Measurements from ENCODE around the gene LGI4. TPM values are rescaled to one million over a fixed set of nuclear protein-coding genes. Genes with fewer than 3 reads are reported as not detected.
A peak's percentile ranks its signal among the peaks of the same experiment; 100 is the strongest.

Gene LGI4
- total RNA-seq, 1 donor: 0.72 TPM

- no peaks in the 10 kb centered on the region for H3K79me2 ChIP-seq (ENCODE audit: insufficient read depth, low read length)
- peaks cover 34% of the 10 kb centered on the region for H3K4me1 ChIP-seq (ENCODE audit: insufficient read depth, low read length)
- H3K4me3 ChIP-seq (ENCODE audit: insufficient read depth, low read length): no peak overlapping the region
- H3K27me3 ChIP-seq (ENCODE audit: insufficient read depth, low read length): peaks cover 10% of the 10 kb centered on the region
- H2AFZ ChIP-seq (ENCODE audit: low read length): peak overlapping the region; percentile 32
- DNase-seq (ENCODE audit: insufficient read length, low spot score, missing footprints): peak; percentile 95
- H3K4me2 ChIP-seq (ENCODE audit: insufficient read depth, low read length): peak overlapping the region; percentile 12
- no peak for TF ChIP-seq CTCF (IDR thresholded peaks at IDR 0.05; ENCODE audit: extremely low read depth, low read depth, low read length)
- H4K20me1 ChIP-seq (ENCODE audit: insufficient read depth, low read length): no peaks in the 10 kb centered on the region
- peak overlapping the region; percentile 44 for H3K27ac ChIP-seq (ENCODE audit: low read depth, low read length)
- no peaks in the 10 kb centered on the region for H3K36me3 ChIP-seq (ENCODE audit: insufficient read depth, low read length)
- H3K9me3 ChIP-seq (ENCODE audit: low read depth, low read length): no peaks in the 10 kb centered on the region
Measured at GRCh38 chr19:35120898-35121297, 14.0 kb downstream of the LGI4 start.

- Histone ChIP-seq H2AFZ (ENCODE audit: low read length) (peak overlapping the region; percentile 32), H3K4me3 (ENCODE audit: insufficient read depth, low read length) (no peak overlapping the region), H3K36me3 (ENCODE audit: insufficient read depth, low read length) (no peaks in the 10 kb centered on the region), H3K27me3 (ENCODE audit: insufficient read depth, low read length) (peaks cover 14% of the 10 kb centered on the region), H3K4me1 (ENCODE audit: insufficient read depth, low read length) (peaks cover 34% of the 10 kb centered on the region), H3K4me2 (ENCODE audit: insufficient read depth, low read length) (peak overlapping the region; percentile 12), H3K9me3 (ENCODE audit: low read depth, low read length) (no peaks in the 10 kb centered on the region), H3K27ac (ENCODE audit: low read depth, low read length) (peak overlapping the region; percentile 44), H3K79me2 (ENCODE audit: insufficient read depth, low read length) (no peaks in the 10 kb centered on the region), H4K20me1 (ENCODE audit: insufficient read depth, low read length) (no peaks in the 10 kb centered on the region)
- TF ChIP-seq CTCF (IDR thresholded peaks at IDR 0.05; ENCODE audit: extremely low read depth, low read depth, low read length): no peak
- peak; percentile 96 for DNase-seq (ENCODE audit: insufficient read length, low spot score, missing footprints)
Measured at GRCh38 chr19:35120492-35120891, 14.4 kb downstream of the LGI4 start.

DNA sequence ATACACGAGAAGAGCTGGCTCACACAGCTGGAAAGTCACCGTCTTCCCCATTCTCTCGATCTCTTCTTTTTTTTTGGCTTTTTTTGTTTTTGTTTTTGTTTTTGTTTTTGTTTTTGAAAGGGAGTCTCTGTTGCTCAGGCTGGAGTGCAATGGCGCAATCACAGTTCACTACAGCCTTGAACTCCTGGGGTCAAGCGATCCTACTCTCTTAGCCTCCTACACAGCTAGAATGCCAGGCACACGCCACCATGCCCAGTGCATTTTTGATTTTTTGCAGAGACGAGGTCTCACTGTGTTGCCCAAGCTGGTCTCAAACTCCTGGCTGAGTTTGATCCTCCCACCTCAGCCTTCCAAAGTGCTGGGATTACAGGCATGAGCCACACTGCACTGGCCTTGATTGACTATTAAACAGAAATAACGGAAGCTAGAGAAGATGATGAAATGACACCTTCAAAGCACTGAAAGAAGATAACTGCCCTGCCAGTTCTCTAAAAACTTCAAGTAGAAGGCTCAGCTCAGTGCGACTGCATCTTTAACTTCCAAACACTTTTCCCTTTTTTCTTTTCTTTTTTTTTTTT is 15.2 kb downstream of the LGI4 start:
- no peak overlapping the region for H3K4me2 ChIP-seq (ENCODE audit: insufficient read depth, low read length)
- peaks cover 14% of the 10 kb centered on the region for H3K27me3 ChIP-seq (ENCODE audit: insufficient read depth, low read length)
- H2AFZ ChIP-seq (ENCODE audit: low read length): no peak overlapping the region
- peak overlapping the region; percentile 44 for H3K27ac ChIP-seq (ENCODE audit: low read depth, low read length)
- no peak for DNase-seq (ENCODE audit: insufficient read length, low spot score, missing footprints)
- H3K9me3 ChIP-seq (ENCODE audit: low read depth, low read length): no peaks in the 10 kb centered on the region
- TF ChIP-seq CTCF (IDR thresholded peaks at IDR 0.05; ENCODE audit: extremely low read depth, low read depth, low read length): no peak
- no peaks in the 10 kb centered on the region for H3K36me3 ChIP-seq (ENCODE audit: insufficient read depth, low read length)
- H4K20me1 ChIP-seq (ENCODE audit: insufficient read depth, low read length): no peaks in the 10 kb centered on the region
- H3K4me1 ChIP-seq (ENCODE audit: insufficient read depth, low read length): peaks cover 34% of the 10 kb centered on the region
- no peaks in the 10 kb centered on the region for H3K79me2 ChIP-seq (ENCODE audit: insufficient read depth, low read length)
- no peak overlapping the region for H3K4me3 ChIP-seq (ENCODE audit: insufficient read depth, low read length)

DNA sequence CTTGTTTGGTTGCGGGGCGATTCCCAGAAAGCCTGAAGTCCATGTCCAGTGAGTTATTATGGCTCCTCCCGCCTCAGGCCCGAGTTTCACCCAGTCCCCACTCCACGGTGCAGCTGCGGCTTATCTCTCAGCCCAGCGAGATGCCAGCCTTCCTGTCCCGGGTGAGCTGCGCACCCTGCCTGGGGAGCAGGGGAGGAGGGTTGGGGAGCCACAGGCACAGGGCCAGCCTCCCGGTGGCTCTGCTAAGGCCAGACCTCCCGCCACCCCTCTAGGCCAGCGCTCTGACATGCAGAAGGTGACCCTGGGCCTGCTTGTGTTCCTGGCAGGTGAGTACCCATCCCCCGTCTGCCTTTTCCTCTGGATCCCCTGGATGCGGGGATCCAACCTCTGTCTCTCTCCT is 15.8 kb downstream of the LGI4 start:
- Histone ChIP-seq H3K4me2 (ENCODE audit: insufficient read depth, low read length) (no peak overlapping the region), H3K27me3 (ENCODE audit: insufficient read depth, low read length) (peaks cover 14% of the 10 kb centered on the region), H3K36me3 (ENCODE audit: insufficient read depth, low read length) (no peaks in the 10 kb centered on the region), H3K27ac (ENCODE audit: low read depth, low read length) (no peak overlapping the region), H3K4me1 (ENCODE audit: insufficient read depth, low read length) (peaks cover 31% of the 10 kb centered on the region), H3K4me3 (ENCODE audit: insufficient read depth, low read length) (no peak overlapping the region), H4K20me1 (ENCODE audit: insufficient read depth, low read length) (no peaks in the 10 kb centered on the region), H3K9me3 (ENCODE audit: low read depth, low read length) (no peaks in the 10 kb centered on the region), H2AFZ (ENCODE audit: low read length) (no peak overlapping the region), H3K79me2 (ENCODE audit: insufficient read depth, low read length) (no peaks in the 10 kb centered on the region)
- DNase-seq (ENCODE audit: insufficient read length, low spot score, missing footprints): no peak
- TF ChIP-seq CTCF (IDR thresholded peaks at IDR 0.05; ENCODE audit: extremely low read depth, low read depth, low read length): no peak

Measured in osteoblast (primary cell).